Ishikawa (cell line): ENCODE data around the gene SLC6A13.

Experiments used
- CEBPB ChIP-seq: IDR thresholded peaks from 2 replicates; pipeline ENCODE4 v1.6.1; 2012
- TF ChIP-seq, protein P1 (sequence below): IDR thresholded peaks from 2 replicates; pipeline ENCODE4 v1.6.1; 2012

DNA sequence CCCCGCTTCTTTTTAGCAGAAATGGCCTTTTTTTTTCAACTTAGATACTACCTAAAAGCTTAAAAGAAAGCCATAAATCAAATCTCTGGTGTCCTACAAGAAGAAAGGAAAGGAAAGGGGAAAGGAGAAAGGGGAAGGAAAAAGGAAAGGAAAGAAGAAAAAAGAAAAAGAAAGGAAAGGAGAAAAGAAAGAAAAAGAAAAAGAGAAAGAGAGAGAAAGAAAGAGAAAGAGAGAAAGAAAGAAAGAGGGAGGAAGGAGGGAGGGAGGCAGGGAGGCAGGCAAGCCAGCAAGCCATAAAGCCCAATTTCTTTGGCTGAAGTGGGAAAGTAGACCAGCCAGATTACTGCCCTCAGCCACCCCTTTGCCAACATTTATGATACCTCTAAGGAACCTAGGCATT, 32.5 kb upstream of the SLC6A13 start:
- no peak for TF ChIP-seq CEBPB
- TF ChIP-seq, protein P1, sequence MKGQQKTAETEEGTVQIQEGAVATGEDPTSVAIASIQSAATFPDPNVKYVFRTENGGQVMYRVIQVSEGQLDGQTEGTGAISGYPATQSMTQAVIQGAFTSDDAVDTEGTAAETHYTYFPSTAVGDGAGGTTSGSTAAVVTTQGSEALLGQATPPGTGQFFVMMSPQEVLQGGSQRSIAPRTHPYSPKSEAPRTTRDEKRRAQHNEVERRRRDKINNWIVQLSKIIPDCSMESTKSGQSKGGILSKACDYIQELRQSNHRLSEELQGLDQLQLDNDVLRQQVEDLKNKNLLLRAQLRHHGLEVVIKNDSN, result no peak
